Measurements from ENCODE around the gene FPR1. TPM values are rescaled to one million over a fixed set of nuclear protein-coding genes. Genes with fewer than 3 reads are reported as not detected.

The FPR1 gene
- total and polyA plus RNA-seq, 2 of the 13 experiments (the other 11 are each of a cell fraction or from before 2014, with no cell fraction given) = not detected

GRCh38 chr19:51771376-51772130 lies 19.9 kb upstream of the FPR1 start:
- POLR2A ChIA-PET = no interaction called here
- no peak for ATAC-seq
- H3K9me3 ChIP-seq (ENCODE audit: low read length) = no peaks in the 10 kb centered on the region
- intact Hi-C loops (cut with micrococcal nuclease; ENCODE audit: unreplicated experiment) (no loop called here), in situ Hi-C loops (cut with HindIII; ENCODE audit: extremely low pct_ligation_motif_present, low pct_unique_long_range_greater_than_20kb) (no loop called here)
- no peak overlapping the region for H3K27ac ChIP-seq (ENCODE audit: extremely low read length, insufficient read depth, low read length)
- no peaks in the 10 kb centered on the region for H3K36me3 ChIP-seq (replicated peaks in 1 of 2; ENCODE audit: control insufficient read depth in 1 of 2, insufficient read depth in 2 of 2, low read length in 2 of 2)
- H4K20me1 ChIP-seq (ENCODE audit: insufficient read depth, low read length) = no peaks in the 10 kb centered on the region
- 29% methylated on average over 10 of the region's 10 CpGs for WGBS (ENCODE audit: low lambda C conversion rate)
- no peak overlapping the region for H2AFZ ChIP-seq (ENCODE audit: low read length)
- no peaks in the 10 kb centered on the region for H3K27me3 ChIP-seq (ENCODE audit: control insufficient read depth in 1 of 2, insufficient read depth in 2 of 2, low read length in 2 of 2)
- H3K4me1 ChIP-seq (ENCODE audit: insufficient read depth, low read length) = no peaks in the 10 kb centered on the region
- DNase-seq (ENCODE audit: low spot score) = no peak
- no peak overlapping the region for H3K4me3 ChIP-seq (replicated peaks in 1 of 3; ENCODE audit: insufficient read depth in 1 of 3, low read depth in 2 of 3, low read length in 3 of 3)
- H3K79me2 ChIP-seq (ENCODE audit: insufficient read depth, low read length) = no peaks in the 10 kb centered on the region
- CTCF ChIA-PET (ENCODE audit: low intra/inter-chr PET ratio, low total read pairs) = no interaction called here
- TF ChIP-seq ZNF724P (CRISPR knock-in tag; IDR thresholded peaks at IDR 0.05; ENCODE audit: borderline replicate concordance) = no peak
- TF ChIP-seq ISL2 (CRISPR knock-in tag; IDR thresholded peaks at IDR 0.05) = no peak
- no peak for TF ChIP-seq ZGPAT (CRISPR knock-in tag; IDR thresholded peaks at IDR 0.05)
- no peak for TF ChIP-seq ZFP36L1 (CRISPR knock-in tag; IDR thresholded peaks at IDR 0.05)
- TF ChIP-seq KMT2B (CRISPR knock-in tag; IDR thresholded peaks at IDR 0.05) = no peak
- no peak for TF ChIP-seq ZNF260 (CRISPR knock-in tag; IDR thresholded peaks at IDR 0.05; ENCODE audit: borderline replicate concordance, low read depth)
- no peak for TF ChIP-seq ZNF720 (CRISPR knock-in tag; IDR thresholded peaks at IDR 0.05)
- TF ChIP-seq ZNF207 (IDR thresholded peaks at IDR 0.05; ENCODE audit: borderline replicate concordance) = no peak
- no peak for TF ChIP-seq SP140L (CRISPR knock-in tag; IDR thresholded peaks at IDR 0.05; ENCODE audit: borderline replicate concordance)
- no peak for TF ChIP-seq ARID2 (CRISPR knock-in tag; IDR thresholded peaks at IDR 0.05; ENCODE audit: borderline replicate concordance)
- FAIRE-seq = no peak
- H3K4me2 ChIP-seq (ENCODE audit: low read depth, low read length) = no peak overlapping the region
- H3K9ac ChIP-seq (ENCODE audit: insufficient read depth, low read depth, low read length) = no peak overlapping the region
- BruUV-seq (replicated peaks) = no TSS peak
